C4-2B (cell line): ENCODE data around the gene NBEAL2.

Experiments used
- ZFX ChIP-seq: fragments of 450-650 bp; IDR thresholded peaks from 2 replicates; pipeline ENCODE4 v1.6.1; 2017
- TF ChIP-seq, protein P1 (sequence below): fragments of 450-650 bp; conservative IDR thresholded peaks from 2 replicates; pipeline ENCODE4 v1.5.1; 2017; ENCODE audit warnings: mild to moderate bottlenecking

DNA sequence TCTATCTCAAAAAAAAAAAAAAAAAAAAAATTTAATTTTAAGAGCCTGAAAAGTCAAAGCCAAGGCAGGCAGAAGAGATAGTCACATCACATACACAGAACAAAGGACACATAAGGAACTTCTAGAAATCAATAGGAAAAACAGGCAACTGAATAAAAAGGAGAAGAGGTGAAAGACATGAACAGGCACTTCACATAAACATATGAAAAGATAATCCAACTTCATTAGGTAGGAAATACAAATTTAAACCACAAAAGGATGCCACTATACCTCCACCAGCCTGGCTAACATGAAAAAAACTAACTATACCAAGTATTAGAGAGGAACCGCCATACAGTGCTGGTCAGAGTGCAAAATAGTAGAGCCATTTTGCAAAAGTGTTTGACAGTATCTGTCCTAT, 17.0 kb upstream of the NBEAL2 start:
- TF ChIP-seq, protein P1, sequence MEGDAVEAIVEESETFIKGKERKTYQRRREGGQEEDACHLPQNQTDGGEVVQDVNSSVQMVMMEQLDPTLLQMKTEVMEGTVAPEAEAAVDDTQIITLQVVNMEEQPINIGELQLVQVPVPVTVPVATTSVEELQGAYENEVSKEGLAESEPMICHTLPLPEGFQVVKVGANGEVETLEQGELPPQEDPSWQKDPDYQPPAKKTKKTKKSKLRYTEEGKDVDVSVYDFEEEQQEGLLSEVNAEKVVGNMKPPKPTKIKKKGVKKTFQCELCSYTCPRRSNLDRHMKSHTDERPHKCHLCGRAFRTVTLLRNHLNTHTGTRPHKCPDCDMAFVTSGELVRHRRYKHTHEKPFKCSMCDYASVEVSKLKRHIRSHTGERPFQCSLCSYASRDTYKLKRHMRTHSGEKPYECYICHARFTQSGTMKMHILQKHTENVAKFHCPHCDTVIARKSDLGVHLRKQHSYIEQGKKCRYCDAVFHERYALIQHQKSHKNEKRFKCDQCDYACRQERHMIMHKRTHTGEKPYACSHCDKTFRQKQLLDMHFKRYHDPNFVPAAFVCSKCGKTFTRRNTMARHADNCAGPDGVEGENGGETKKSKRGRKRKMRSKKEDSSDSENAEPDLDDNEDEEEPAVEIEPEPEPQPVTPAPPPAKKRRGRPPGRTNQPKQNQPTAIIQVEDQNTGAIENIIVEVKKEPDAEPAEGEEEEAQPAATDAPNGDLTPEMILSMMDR: no peak
- TF ChIP-seq ZFX: no peak
